Activated T-cell treated with anti-CD3 and anti-CD28 coated beads, Interleukin-2, amount 50 U/mL, for 72 hours (primary cell): ENCODE data around the gene MLANA. TPM values are rescaled to one million over a fixed set of nuclear protein-coding genes. Genes with fewer than 3 reads are reported as not detected.
A peak's percentile ranks its signal among the peaks of the same experiment; 100 is the strongest.

Source experiments
- ATAC-seq, 2 donors: fragments of 150-1000 bp; cut with Tn5 transposase; replicated peaks in 1 of 2; 2 replicates each; pipeline ENCODE4 v1.10.0; 2021; ENCODE audit warnings: moderate library complexity in 2 of 2, mild to moderate bottlenecking in 1 of 2
- DNase-seq, 2 donors: peaks; one replicate each; pipeline ENCODE4 v3.0.0; 2021 to 2022; ENCODE audit warnings: mixed read lengths in 1 of 2
- H3K27ac Mint-ChIP-seq: one replicate; pipeline ENCODE4 v1.8.0; 2022; ENCODE audit warnings: mild to moderate bottlenecking, moderate library complexity, mixed read lengths
- H3K27me3 Mint-ChIP-seq: one replicate; pipeline ENCODE4 v1.8.0; 2022; ENCODE audit warnings: low read depth, mixed read lengths
- H3K36me3 Mint-ChIP-seq, 2 donors: one replicate each; pipeline ENCODE4 v1.8.0; 2022; ENCODE audit warnings: mixed read lengths in 2 of 2, mild to moderate bottlenecking in 1 of 2; ENCODE audit not compliant: insufficient read depth in 2 of 2
- H3K4me1 Mint-ChIP-seq: one replicate; pipeline ENCODE4 v1.8.0; 2022; ENCODE audit warnings: low read depth, mixed read lengths
- H3K4me3 Mint-ChIP-seq, 2 donors: one replicate each; pipeline ENCODE4 v1.8.0; 2022; ENCODE audit warnings: mild to moderate bottlenecking in 2 of 2, mixed read lengths in 2 of 2, moderate library complexity in 2 of 2
- H3K9me3 Mint-ChIP-seq, 2 donors: one replicate each; pipeline ENCODE4 v1.8.0; 2022; ENCODE audit warnings: mixed read lengths in 2 of 2
- total RNA-seq, 2 donors: library from RNA; stranded (reverse); gene quantifications; one replicate each; pipeline ENCODE4 v1.2.3, GENCODE V29; 2022

MLANA gene
- total RNA-seq = not detected

GRCh38 chr9:5890641-5891040, at the start of gene MLANA:
Gene MLANA, plus strand, starts transcription at chr9:5890889. Its CDS starts 1,586 bp downstream, at chr9:5892475.
- DNase-seq (no peak), ATAC-seq (no peak)
- no peaks in the 10 kb centered on the region for H3K9me3 Mint-ChIP-seq
- no peak within 1 kb of the TSS for H3K27ac Mint-ChIP-seq
- no peaks in the 10 kb centered on the region for H3K36me3 Mint-ChIP-seq
- H3K4me1 Mint-ChIP-seq = peaks cover 8% of the 10 kb centered on the region
- H3K27me3 Mint-ChIP-seq = no peaks in the 10 kb centered on the region
- H3K4me3 Mint-ChIP-seq = no peak within 1 kb of the TSS

DNA sequence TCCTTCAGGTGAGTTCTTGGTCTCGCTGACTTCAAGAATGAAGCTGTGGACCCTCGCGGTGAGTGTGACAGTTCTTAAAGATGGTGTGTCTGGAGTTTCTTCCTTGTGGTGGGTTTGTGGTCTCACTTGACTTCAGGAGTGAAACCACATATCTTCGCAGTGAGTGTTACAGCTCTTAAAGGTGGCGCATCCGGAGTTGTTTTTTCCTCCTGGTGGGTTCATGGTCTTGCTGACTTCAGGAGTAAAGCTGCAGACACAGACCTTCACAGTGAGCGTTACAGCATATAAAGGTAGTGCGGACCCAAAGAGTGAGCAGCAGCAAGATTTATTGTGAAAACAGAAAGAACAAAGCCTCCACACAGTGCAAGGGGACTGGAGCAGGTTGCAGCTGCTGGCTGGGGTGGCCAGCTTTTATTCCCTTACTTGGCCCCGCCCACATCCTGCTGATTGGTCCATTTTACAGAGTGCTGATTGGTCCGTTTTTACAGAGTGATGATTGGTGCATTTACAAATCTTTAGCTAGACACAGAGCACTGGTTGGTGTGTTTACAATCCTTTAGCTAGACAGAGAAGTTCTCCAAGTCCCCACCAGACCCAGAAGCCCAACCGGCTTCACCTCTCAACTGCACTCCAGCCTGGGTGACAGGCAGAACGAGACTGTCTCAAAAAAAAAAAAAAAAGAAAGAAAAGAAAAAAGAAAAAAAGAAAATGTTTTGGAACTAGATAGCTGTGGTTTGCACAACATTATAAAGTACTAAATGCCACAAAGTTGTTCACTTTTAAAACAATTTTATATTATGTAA, 48.7 kb upstream of the MLANA start:
- peaks cover 2 to 7% of the 10 kb centered on the region in 2 donors for H3K36me3 Mint-ChIP-seq
- ATAC-seq (peak; percentile 72 to 75), DNase-seq (peak; percentile 48 to 62)
- H3K9me3 Mint-ChIP-seq = no peaks in the 10 kb centered on the region
- H3K27ac Mint-ChIP-seq = peak overlapping the region; percentile 67
- peaks cover 60% of the 10 kb centered on the region for H3K4me1 Mint-ChIP-seq
- peak overlapping the region; percentile 57 to 77 for H3K4me3 Mint-ChIP-seq
- H3K27me3 Mint-ChIP-seq = peaks cover 13% of the 10 kb centered on the region

DNA sequence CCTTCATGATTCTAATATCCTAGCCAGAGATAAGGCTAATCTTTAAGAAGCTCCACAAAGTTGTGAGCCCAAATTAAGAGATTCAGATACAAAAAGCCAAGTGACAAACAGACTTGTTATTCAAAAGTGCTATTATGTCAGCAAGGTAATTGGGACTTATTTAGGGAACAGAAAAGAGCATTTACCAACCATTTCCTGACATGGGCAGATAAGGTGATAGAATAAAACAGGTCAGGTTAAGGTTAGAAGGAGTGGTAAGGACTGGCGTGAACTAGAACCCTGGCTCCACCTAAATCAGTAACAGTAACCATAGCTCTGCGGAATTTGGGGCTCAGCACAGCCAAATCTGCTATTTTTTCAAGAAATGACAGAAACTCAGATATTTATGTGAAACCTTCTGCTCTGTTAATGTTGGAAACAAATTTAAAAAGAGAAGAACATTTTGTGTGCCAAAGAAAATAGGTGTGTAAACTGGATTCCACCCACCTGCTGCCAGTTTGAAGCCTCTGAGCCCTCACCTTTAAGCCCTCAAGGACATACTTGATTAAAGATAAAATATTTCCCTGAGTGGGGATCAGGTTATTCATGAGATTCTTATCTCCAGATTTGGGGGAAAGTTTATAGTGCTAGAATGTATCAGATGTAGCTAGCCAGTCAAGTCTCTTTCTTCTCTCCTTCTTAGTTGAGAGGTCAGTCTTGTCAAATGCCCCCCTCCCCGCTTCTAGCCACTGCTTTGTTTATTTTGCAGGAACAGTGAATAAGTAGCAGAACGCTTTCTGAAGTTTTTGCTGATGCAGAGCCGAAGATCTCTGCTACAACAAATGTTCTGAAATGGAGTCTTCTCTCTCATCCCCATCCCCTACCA, 47.5 kb upstream of the MLANA start:
- DNase-seq (no peak), ATAC-seq (no peak)
- H3K4me3 Mint-ChIP-seq = peak overlapping the region; percentile 73 to 78
- H3K4me1 Mint-ChIP-seq = peaks cover 60% of the 10 kb centered on the region
- peak overlapping the region; percentile 92 for H3K27ac Mint-ChIP-seq
- H3K27me3 Mint-ChIP-seq = peaks cover 13% of the 10 kb centered on the region
- no peaks in the 10 kb centered on the region for H3K9me3 Mint-ChIP-seq
- H3K36me3 Mint-ChIP-seq = peaks cover 2 to 7% of the 10 kb centered on the region in 2 donors

DNA sequence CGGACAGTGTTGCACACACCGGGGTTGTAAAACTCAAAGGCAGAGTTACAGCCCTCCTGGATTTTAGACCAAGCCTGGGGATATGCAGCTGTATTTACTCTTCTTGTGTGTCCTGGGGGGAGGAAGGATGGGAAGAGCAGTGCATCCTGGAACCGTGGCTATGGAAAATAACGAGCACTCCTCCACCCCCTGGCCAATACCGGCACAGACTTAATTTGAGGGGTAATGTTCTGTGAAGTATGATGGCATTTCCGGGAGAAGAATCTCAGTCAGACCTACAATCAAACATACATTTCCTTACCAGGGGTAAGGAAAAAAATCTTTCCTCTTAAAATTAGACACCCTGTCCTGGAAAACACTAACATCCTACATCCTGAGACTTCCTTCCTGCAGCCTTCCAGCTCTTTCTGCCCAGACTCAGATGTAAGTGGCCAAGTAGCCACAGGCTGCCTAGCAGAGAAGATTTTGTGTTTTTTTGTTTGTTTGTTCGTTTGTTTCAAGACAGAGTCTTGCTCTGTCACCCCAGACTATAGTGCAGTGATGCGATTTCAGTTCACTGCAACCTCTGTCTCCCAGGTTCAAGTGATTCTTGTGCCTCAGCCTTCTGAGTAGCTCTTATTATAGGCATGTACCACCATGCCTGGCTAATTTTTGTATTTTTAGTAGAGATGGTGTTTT, 46.8 kb upstream of the MLANA start:
- Mint-ChIP-seq H3K27me3 (peaks cover 13% of the 10 kb centered on the region), H3K4me1 (peaks cover 60% of the 10 kb centered on the region), H3K9me3 (no peaks in the 10 kb centered on the region), H3K27ac (peak overlapping the region; percentile 92), H3K36me3 (peaks cover 2 to 7% of the 10 kb centered on the region in 2 donors), H3K4me3 (peak overlapping the region; percentile 73 to 78)
- peak in 1 of 2 donors; percentile 1 for ATAC-seq
- DNase-seq = no peak

DNA sequence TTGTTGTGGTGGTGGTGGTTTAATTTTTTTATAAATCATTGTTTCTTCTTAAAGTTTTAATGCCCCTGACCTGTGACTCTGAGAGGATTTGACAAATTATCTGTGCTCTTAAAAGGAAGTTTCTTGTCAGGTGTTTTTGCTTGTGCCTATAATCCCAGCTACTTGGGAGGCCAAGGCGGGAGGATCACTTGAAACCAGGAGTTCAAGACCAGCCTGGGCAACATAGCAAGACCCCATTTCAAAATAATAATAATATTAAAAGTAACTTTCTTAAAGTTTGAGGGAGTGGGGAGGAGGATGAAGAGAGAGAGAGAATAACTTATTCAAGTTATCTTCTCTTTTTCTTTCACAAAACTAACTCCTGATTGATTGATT, 45.5 kb upstream of the MLANA start:
- peaks cover 2 to 7% of the 10 kb centered on the region in 2 donors for H3K36me3 Mint-ChIP-seq
- no peak for ATAC-seq
- DNase-seq = no peak
- peaks cover 59% of the 10 kb centered on the region for H3K4me1 Mint-ChIP-seq
- peak overlapping the region; percentile 73 to 78 for H3K4me3 Mint-ChIP-seq
- H3K27ac Mint-ChIP-seq = peak overlapping the region; percentile 92
- no peaks in the 10 kb centered on the region for H3K9me3 Mint-ChIP-seq
- H3K27me3 Mint-ChIP-seq = peaks cover 13% of the 10 kb centered on the region

DNA sequence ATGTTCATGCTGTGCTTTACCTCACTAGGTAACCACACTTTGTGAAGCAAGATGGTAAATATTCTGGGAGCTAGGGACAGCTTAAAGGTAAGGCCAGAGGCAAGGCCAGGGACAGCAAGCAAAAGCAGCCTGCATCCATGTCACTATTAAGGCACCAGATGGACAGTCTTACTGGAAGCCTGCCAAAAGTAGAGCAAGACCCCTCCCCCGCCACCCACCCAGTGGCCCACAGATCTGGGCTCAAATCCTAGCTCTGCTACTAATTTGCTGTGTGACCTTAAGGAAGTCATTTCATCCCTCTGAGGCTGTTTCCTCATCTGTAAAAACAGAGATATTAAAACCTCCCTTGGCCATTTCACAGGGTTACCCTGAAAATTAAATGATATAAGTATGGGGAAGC, 44.6 kb upstream of the MLANA start:
- Mint-ChIP-seq H3K27ac (no peak overlapping the region), H3K36me3 (peaks cover 2 to 7% of the 10 kb centered on the region in 2 donors), H3K9me3 (no peaks in the 10 kb centered on the region), H3K4me1 (peaks cover 63% of the 10 kb centered on the region), H3K27me3 (peaks cover 7% of the 10 kb centered on the region), H3K4me3 (no peak overlapping the region)
- ATAC-seq = no peak
- DNase-seq = no peak

DNA sequence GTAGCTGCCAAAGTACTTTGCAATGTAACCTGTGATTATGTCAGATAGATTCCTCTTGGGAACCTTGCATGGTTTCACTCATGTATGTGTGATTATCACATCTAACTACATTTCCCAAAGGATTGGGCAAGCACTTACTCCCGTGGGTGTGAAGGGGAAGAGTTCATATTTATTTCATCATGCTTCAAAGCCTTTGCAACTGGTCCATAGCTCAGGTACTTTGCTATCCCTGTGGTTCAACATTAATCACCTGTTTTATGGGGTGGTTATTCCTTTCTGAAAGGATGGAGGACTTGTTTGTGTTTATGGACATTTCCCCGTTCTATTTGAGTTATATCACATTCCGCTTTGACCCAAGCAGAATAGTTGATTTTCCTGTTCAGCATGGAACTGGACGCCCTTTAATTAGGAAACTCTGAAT, 44.2 kb upstream of the MLANA start:
- Mint-ChIP-seq H3K4me1 (peaks cover 63% of the 10 kb centered on the region), H3K27me3 (peaks cover 6% of the 10 kb centered on the region), H3K27ac (no peak overlapping the region), H3K4me3 (no peak overlapping the region), H3K36me3 (peaks cover 2 to 5% of the 10 kb centered on the region in 2 donors), H3K9me3 (no peaks in the 10 kb centered on the region)
- ATAC-seq (no peak), DNase-seq (no peak)

DNA sequence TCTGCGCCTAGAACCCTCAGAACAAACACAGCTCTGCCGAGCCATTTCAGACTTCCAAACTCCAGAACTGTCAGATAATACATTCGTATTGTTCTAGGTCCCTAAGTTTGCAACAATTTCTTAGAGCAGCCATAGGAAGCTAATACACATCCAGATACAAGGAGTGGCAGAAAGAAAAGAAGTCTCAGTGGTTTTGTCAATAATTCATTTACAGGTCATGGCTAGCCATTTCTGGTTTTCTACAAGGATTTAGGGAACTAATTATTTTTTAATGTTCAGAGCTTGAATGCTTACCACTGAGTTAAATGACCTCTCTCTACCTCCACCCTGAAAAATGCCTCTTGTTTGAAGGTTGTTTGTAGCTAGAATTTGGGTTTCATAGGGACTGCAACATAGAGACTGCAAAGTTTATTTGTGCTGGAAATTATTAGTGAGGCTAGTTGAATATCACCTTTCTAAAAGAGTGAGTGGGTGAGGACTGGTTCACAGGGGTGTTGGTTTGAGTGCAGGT, 42.3 kb upstream of the MLANA start:
- H3K4me3 Mint-ChIP-seq = no peak overlapping the region
- peaks cover 64% of the 10 kb centered on the region for H3K4me1 Mint-ChIP-seq
- no peaks in the 10 kb centered on the region for H3K36me3 Mint-ChIP-seq
- DNase-seq = no peak
- no peak for ATAC-seq
- no peaks in the 10 kb centered on the region for H3K9me3 Mint-ChIP-seq
- no peaks in the 10 kb centered on the region for H3K27me3 Mint-ChIP-seq
- H3K27ac Mint-ChIP-seq = no peak overlapping the region

DNA sequence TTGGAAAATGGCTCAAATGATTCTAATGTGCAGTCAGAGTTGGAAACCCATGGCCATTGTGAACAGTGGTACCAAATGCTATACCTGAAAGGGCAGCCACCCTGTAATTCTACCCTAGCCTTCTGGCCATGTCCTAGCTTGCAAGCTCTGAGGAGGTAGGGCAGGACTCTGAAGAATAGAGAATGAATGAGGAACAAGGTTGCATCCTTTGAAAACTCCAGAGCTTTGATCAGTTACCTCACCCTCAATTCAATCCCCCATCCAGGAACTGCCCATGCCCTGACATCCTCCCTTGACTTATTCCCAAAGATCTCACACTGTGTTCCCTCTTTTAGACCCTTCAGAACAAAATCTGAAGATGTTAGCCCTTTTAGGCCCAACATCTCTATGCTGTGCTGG, 40.0 kb upstream of the MLANA start:
- Mint-ChIP-seq H3K27ac (no peak overlapping the region), H3K4me3 (peak overlapping the region in 1 of 2 donors; percentile 35)

DNA sequence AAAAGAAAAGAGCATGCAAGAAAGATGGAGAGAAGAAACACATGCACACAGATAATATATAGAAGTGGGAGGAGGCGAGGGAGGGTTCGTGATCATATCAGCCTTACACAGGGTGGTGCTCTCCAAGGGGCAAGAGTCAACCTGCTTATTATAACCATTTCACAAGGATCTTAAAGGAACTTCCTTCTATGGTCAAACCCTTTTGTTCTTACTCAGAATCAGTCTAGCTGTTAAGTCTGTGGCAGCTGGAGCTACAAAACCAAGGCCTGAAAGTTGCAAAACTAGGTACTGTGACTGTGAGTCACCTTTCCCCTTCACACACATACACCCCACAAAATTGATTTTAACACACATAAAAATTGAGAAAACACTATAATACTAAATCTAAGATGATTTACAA, 39.2 kb upstream of the MLANA start:
- H3K27ac Mint-ChIP-seq = peak overlapping the region; percentile 76
- DNase-seq (peak; percentile 59 to 67), ATAC-seq (peak; percentile 93 to 94)
- no peaks in the 10 kb centered on the region for H3K9me3 Mint-ChIP-seq
- H3K4me1 Mint-ChIP-seq = peaks cover 51% of the 10 kb centered on the region
- H3K27me3 Mint-ChIP-seq = no peaks in the 10 kb centered on the region
- no peaks in the 10 kb centered on the region for H3K36me3 Mint-ChIP-seq
- peak overlapping the region; percentile 35 to 59 for H3K4me3 Mint-ChIP-seq

More for the DNA sequence above, 40.0 kb upstream of the MLANA start:
- no peak for ATAC-seq
- no peaks in the 10 kb centered on the region for H3K9me3 Mint-ChIP-seq
- no peak for DNase-seq
- H3K36me3 Mint-ChIP-seq = no peaks in the 10 kb centered on the region
- no peaks in the 10 kb centered on the region for H3K27me3 Mint-ChIP-seq
- H3K4me1 Mint-ChIP-seq = peaks cover 54% of the 10 kb centered on the region

DNA sequence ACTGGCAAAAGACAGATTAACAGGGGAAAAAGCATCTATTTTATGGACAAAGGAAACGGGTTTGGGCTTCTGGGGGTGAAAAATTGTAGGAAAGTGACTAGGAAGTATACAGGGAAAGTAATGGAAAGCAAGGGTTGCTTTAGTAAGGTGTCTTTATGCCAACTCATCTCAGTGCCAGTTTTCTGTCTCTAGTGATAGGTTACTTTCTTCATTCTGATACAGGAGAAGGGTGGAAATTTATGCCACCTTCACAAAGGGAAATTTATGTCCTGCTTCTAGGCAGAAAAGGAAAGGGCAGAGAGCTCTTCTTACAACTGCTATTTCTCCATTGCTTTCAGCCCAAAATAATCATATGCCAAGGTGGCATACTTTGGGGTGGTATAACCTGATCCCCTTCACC, 37.7 kb upstream of the MLANA start:
- peaks cover 51% of the 10 kb centered on the region for H3K4me1 Mint-ChIP-seq
- no peaks in the 10 kb centered on the region for H3K27me3 Mint-ChIP-seq

DNA sequence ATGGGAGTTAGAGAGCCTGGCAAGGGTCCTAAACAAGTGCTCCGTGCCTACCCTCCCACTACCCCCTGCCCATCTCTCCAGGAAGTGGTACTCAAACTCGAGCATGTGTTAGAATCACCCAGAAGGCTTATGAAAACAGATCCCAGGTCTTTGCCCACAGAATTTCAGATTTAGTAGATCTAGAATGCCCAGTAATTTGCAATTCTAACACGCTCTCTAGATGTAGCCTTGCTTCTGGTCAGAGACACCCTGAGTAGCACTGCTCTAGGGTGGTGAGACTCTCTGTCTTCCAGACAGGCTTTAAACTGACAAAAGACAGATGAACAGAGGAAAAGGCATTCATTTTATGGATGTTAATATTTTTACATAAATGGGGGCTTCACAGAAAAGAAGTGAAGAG, 37.1 kb upstream of the MLANA start:
- no peaks in the 10 kb centered on the region for H3K36me3 Mint-ChIP-seq

More for the DNA sequence above, 37.7 kb upstream of the MLANA start:
- Mint-ChIP-seq H3K36me3 (no peaks in the 10 kb centered on the region), H3K27ac (no peak overlapping the region), H3K9me3 (no peaks in the 10 kb centered on the region), H3K4me3 (peak overlapping the region; percentile 51 to 76)
- ATAC-seq (no peak), DNase-seq (no peak)

More for the DNA sequence above, 37.1 kb upstream of the MLANA start:
- ATAC-seq (no peak), DNase-seq (no peak)
- Mint-ChIP-seq H3K27ac (peak overlapping the region; percentile 72), H3K27me3 (no peaks in the 10 kb centered on the region), H3K4me1 (peaks cover 51% of the 10 kb centered on the region), H3K9me3 (no peaks in the 10 kb centered on the region), H3K4me3 (peak overlapping the region; percentile 51 to 76)
